ENCODE results near the gene HAUS8. TPM values are rescaled to one million over a fixed set of nuclear protein-coding genes. Genes with fewer than 3 reads are reported as not detected.

HAUS8 gene
- total and polyA plus RNA-seq, 2 of the 4 experiments (the other 2 are of a cell fraction) = 3.4 to 14.2 TPM

GRCh38 chr19:17061205-17061604 is 14.0 kb downstream of the HAUS8 start:
- Histone ChIP-seq H2BK120ac (ENCODE audit: low read depth, low read length) (no peak overlapping the region), H3K79me1 (ENCODE audit: low read depth in 1 of 2, low read length in 2 of 2) (peaks cover 37 to 59% of the 10 kb centered on the region in 2 experiments), H2BK5ac (ENCODE audit: low read depth, low read length, poor library complexity, severe bottlenecking) (no peak overlapping the region), H4K91ac (ENCODE audit: insufficient read depth, low read depth, low read length) (no peak overlapping the region), H4K5ac (ENCODE audit: low read depth, low read length) (no peak overlapping the region), H3K27ac (ENCODE audit: insufficient read depth, low read length) (no peak overlapping the region), H3K18ac (ENCODE audit: low read depth, low read length) (no peak overlapping the region), H2AK5ac (ENCODE audit: low read depth, low read length) (no peak overlapping the region), H2BK20ac (ENCODE audit: low read depth, low read length) (no peak overlapping the region), H3K27me3 (ENCODE audit: control insufficient read depth, insufficient read depth, low read length) (no peaks in the 10 kb centered on the region), H2AK9ac (replicated peaks; ENCODE audit: low read depth, low read length, poor library complexity) (no peak overlapping the region), H3K4me3 (ENCODE audit: insufficient read depth, low read depth, low read length) (no peak overlapping the region), H3K23ac (ENCODE audit: low read depth, low read length) (no peak overlapping the region), H3K36me3 (ENCODE audit: control insufficient read depth, insufficient read depth, low read length) (peaks cover 20% of the 10 kb centered on the region), H3K9me1 (ENCODE audit: insufficient read depth, low read length) (0 out of 2 replicates have a peak, but pooled peaks cover 5% of the 10 kb centered on the region), H3K14ac (replicated peaks; ENCODE audit: low read depth, low read length) (no peak overlapping the region), H2BK15ac (ENCODE audit: low read depth, low read length) (no peak overlapping the region), H3K56ac (ENCODE audit: extremely low read depth, insufficient read depth, low read length) (no peak overlapping the region), H3K4me1 (ENCODE audit: control insufficient read depth, insufficient read depth, low read length) (no peaks in the 10 kb centered on the region), H2AFZ (replicated peaks; ENCODE audit: low read length, poor library complexity) (no peak overlapping the region), H3K9me3 (ENCODE audit: control insufficient read depth, insufficient read depth, low read length) (peaks cover 17% of the 10 kb centered on the region), H3K4ac (ENCODE audit: low read depth, low read length) (no peak overlapping the region), H3K4me2 (ENCODE audit: low read depth, low read length) (no peak overlapping the region), H4K20me1 (ENCODE audit: insufficient read depth, low read length) (no peaks in the 10 kb centered on the region; the same call in 1 of the 2 replicates), H4K8ac (ENCODE audit: low read depth in 2 of 2, low read length in 2 of 2) (no peak overlapping the region), H3K9ac (ENCODE audit: low read depth, low read length) (no peak overlapping the region)
- no CpG with 5 or more reads among the region's 3 CpGs for WGBS, 2 experiments (ENCODE audit: extremely low coverage in 2 of 2, insufficient read length in 1 of 2)
- in situ Hi-C loops (cut with MboI; ENCODE audit: low sequenced_read_pairs) (no loop called here), intact Hi-C loops (cut with micrococcal nuclease) (no loop called here), dilution Hi-C loops (cut with HindIII; ENCODE audit: low sequenced_read_pairs, unreplicated experiment) (no loop called here)
- DNase-seq = no peak
- ChIA-PET POLR2A (ENCODE audit: unreplicated experiment) (no interaction called here), CTCF (interaction anchor here (0.6 kb wide), 1 partner anchor 9 kb away, joined by 8 read pairs; no protein-coding TSS in a partner anchor)
- BruUV-seq (replicated peaks) = no TSS peak
- TF ChIP-seq, protein P1, sequence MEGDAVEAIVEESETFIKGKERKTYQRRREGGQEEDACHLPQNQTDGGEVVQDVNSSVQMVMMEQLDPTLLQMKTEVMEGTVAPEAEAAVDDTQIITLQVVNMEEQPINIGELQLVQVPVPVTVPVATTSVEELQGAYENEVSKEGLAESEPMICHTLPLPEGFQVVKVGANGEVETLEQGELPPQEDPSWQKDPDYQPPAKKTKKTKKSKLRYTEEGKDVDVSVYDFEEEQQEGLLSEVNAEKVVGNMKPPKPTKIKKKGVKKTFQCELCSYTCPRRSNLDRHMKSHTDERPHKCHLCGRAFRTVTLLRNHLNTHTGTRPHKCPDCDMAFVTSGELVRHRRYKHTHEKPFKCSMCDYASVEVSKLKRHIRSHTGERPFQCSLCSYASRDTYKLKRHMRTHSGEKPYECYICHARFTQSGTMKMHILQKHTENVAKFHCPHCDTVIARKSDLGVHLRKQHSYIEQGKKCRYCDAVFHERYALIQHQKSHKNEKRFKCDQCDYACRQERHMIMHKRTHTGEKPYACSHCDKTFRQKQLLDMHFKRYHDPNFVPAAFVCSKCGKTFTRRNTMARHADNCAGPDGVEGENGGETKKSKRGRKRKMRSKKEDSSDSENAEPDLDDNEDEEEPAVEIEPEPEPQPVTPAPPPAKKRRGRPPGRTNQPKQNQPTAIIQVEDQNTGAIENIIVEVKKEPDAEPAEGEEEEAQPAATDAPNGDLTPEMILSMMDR (conservative IDR thresholded peaks at IDR 0.05; ENCODE audit: low read depth, low read length) = no peak
- TF ChIP-seq MAFK (IDR thresholded peaks at IDR 0.05; ENCODE audit: low read depth, low read length) (no peak), NFE2L2 (IDR thresholded peaks at IDR 0.05; ENCODE audit: low read depth, low read length) (no peak), RCOR1 (IDR thresholded peaks at IDR 0.05; ENCODE audit: insufficient replicate concordance, low read length) (no peak), CHD1 (IDR thresholded peaks at IDR 0.05; ENCODE audit: low read depth, low read length) (no peak), CEBPB (IDR thresholded peaks at IDR 0.05; ENCODE audit: low read depth, low read length) (no peak), POLR2A (IDR thresholded peaks at IDR 0.05; ENCODE audit: low read depth, low read length) (no peak), MXI1 (IDR thresholded peaks at IDR 0.05; ENCODE audit: borderline replicate concordance, low read depth, low read length) (no peak), FOS (IDR thresholded peaks at IDR 0.05; ENCODE audit: low read depth, low read length) (no peak), BHLHE40 (IDR thresholded peaks at IDR 0.05; ENCODE audit: low read depth, low read length) (no peak), RFX5 (IDR thresholded peaks at IDR 0.05; ENCODE audit: low read depth, low read length) (no peak), USF2 (IDR thresholded peaks at IDR 0.05; ENCODE audit: low read depth, low read length) (no peak), SMC3 (IDR thresholded peaks at IDR 0.05; ENCODE audit: low read depth, low read length) (no peak)
- TF ChIP-seq, protein P2, sequence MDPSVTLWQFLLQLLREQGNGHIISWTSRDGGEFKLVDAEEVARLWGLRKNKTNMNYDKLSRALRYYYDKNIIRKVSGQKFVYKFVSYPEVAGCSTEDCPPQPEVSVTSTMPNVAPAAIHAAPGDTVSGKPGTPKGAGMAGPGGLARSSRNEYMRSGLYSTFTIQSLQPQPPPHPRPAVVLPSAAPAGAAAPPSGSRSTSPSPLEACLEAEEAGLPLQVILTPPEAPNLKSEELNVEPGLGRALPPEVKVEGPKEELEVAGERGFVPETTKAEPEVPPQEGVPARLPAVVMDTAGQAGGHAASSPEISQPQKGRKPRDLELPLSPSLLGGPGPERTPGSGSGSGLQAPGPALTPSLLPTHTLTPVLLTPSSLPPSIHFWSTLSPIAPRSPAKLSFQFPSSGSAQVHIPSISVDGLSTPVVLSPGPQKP (IDR thresholded peaks at IDR 0.05; ENCODE audit: borderline replicate concordance, low read depth, low read length) = no peak
- ATAC-seq (ENCODE audit: low read depth) = no peak
